ENCODE results near the gene ZNF175.

The ZNF175 gene

GRCh38 chr19:51598159-51598915 lies 27.3 kb downstream of the ZNF175 start:
- Histone ChIP-seq H3K4me1 (ENCODE audit: control insufficient read depth in 1 of 2, insufficient read depth in 1 of 2, low read depth in 1 of 2, low read length in 1 of 2) (peaks cover 12 to 32% of the 10 kb centered on the region in 2 experiments), H3K9me3 (no peaks in the 10 kb centered on the region), H3K27me3 (peaks cover 49% of the 10 kb centered on the region), H3K36me3 (no peaks in the 10 kb centered on the region), H3K4me3 (ENCODE audit: low read depth in 1 of 2, low read length in 1 of 2) (no peak overlapping the region), H3K27ac (no peak overlapping the region)
- TF ChIP-seq, protein P1, sequence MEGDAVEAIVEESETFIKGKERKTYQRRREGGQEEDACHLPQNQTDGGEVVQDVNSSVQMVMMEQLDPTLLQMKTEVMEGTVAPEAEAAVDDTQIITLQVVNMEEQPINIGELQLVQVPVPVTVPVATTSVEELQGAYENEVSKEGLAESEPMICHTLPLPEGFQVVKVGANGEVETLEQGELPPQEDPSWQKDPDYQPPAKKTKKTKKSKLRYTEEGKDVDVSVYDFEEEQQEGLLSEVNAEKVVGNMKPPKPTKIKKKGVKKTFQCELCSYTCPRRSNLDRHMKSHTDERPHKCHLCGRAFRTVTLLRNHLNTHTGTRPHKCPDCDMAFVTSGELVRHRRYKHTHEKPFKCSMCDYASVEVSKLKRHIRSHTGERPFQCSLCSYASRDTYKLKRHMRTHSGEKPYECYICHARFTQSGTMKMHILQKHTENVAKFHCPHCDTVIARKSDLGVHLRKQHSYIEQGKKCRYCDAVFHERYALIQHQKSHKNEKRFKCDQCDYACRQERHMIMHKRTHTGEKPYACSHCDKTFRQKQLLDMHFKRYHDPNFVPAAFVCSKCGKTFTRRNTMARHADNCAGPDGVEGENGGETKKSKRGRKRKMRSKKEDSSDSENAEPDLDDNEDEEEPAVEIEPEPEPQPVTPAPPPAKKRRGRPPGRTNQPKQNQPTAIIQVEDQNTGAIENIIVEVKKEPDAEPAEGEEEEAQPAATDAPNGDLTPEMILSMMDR (IDR thresholded peaks at IDR 0.05) = no peak

DNA sequence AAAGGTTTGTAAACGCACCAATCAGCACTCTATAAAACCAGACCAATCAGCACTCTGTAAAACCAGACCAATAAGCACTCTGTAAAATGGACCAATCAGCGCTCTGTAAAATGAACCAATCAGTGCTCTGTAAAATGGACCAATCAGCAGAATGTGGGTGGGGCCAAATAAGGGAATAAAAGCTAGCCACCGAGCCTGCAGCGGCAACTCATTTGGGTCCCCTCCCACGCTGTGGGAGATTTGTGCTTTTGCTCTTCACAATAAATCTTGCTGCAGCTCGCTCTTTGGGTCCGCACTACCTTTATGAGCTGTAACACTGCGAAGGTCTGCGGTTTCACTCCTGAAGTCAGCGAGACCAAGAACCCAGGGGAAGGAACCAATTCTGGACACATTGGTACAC lies 28.0 kb downstream of the ZNF175 start:
- Histone ChIP-seq H3K9me3 (no peaks in the 10 kb centered on the region), H3K4me1 (ENCODE audit: control insufficient read depth in 1 of 2, insufficient read depth in 1 of 2, low read depth in 1 of 2, low read length in 1 of 2) (peaks cover 5 to 26% of the 10 kb centered on the region in 2 experiments), H3K36me3 (no peaks in the 10 kb centered on the region), H3K4me3 (ENCODE audit: low read depth in 1 of 2, low read length in 1 of 2) (no peak overlapping the region), H3K27me3 (peaks cover 55% of the 10 kb centered on the region), H3K27ac (no peak overlapping the region)
- TF ChIP-seq, protein P1 (IDR thresholded peaks at IDR 0.05) = no peak

GRCh38 chr19:51600940-51601580 lies 30.0 kb downstream of the ZNF175 start:
- Histone ChIP-seq H3K4me1 (ENCODE audit: control insufficient read depth in 1 of 2, insufficient read depth in 1 of 2, low read depth in 1 of 2, low read length in 1 of 2) (peaks cover 0 to 9% of the 10 kb centered on the region in 2 experiments), H3K9me3 (no peaks in the 10 kb centered on the region), H3K36me3 (no peaks in the 10 kb centered on the region), H3K27me3 (peaks cover 75% of the 10 kb centered on the region), H3K27ac (no peak overlapping the region), H3K4me3 (ENCODE audit: low read depth in 1 of 2, low read length in 1 of 2) (peak overlapping the region; percentile 8 to 21)
- TF ChIP-seq, protein P1 (IDR thresholded peaks at IDR 0.05) = no peak

GRCh38 chr19:51602189-51602854 lies 31.2 kb downstream of the ZNF175 start:
- Histone ChIP-seq H3K27ac (no peak overlapping the region), H3K36me3 (no peaks in the 10 kb centered on the region), H3K9me3 (no peaks in the 10 kb centered on the region), H3K4me3 (ENCODE audit: low read depth in 1 of 2, low read length in 1 of 2) (no peak overlapping the region), H3K27me3 (peaks cover 86% of the 10 kb centered on the region), H3K4me1 (ENCODE audit: control insufficient read depth in 1 of 2, insufficient read depth in 1 of 2, low read depth in 1 of 2, low read length in 1 of 2) (peaks cover 0 to 10% of the 10 kb centered on the region in 2 experiments)
- TF ChIP-seq, protein P1 (IDR thresholded peaks at IDR 0.05) = no peak

GRCh38 chr19:51607077-51607476 lies 36.0 kb downstream of the ZNF175 start:
- Histone ChIP-seq H3K4me1 (ENCODE audit: control insufficient read depth in 1 of 2, insufficient read depth in 1 of 2, low read depth in 1 of 2, low read length in 1 of 2) (peaks cover 0 to 22% of the 10 kb centered on the region in 2 experiments), H3K36me3 (peaks cover 29% of the 10 kb centered on the region), H3K4me3 (ENCODE audit: low read depth in 1 of 2, low read length in 1 of 2) (no peak overlapping the region), H3K9me3 (no peaks in the 10 kb centered on the region), H3K27me3 (peaks cover 49% of the 10 kb centered on the region), H3K27ac (no peak overlapping the region)
- TF ChIP-seq, protein P1 (IDR thresholded peaks at IDR 0.05) = no peak
